ENCODE measurements around the gene ZNF273. TPM values are rescaled to one million over a fixed set of nuclear protein-coding genes. Genes with fewer than 3 reads are reported as not detected.

The ZNF273 gene
- total RNA-seq, 1 experiment from 2014 or later = 7.6 TPM

DNA sequence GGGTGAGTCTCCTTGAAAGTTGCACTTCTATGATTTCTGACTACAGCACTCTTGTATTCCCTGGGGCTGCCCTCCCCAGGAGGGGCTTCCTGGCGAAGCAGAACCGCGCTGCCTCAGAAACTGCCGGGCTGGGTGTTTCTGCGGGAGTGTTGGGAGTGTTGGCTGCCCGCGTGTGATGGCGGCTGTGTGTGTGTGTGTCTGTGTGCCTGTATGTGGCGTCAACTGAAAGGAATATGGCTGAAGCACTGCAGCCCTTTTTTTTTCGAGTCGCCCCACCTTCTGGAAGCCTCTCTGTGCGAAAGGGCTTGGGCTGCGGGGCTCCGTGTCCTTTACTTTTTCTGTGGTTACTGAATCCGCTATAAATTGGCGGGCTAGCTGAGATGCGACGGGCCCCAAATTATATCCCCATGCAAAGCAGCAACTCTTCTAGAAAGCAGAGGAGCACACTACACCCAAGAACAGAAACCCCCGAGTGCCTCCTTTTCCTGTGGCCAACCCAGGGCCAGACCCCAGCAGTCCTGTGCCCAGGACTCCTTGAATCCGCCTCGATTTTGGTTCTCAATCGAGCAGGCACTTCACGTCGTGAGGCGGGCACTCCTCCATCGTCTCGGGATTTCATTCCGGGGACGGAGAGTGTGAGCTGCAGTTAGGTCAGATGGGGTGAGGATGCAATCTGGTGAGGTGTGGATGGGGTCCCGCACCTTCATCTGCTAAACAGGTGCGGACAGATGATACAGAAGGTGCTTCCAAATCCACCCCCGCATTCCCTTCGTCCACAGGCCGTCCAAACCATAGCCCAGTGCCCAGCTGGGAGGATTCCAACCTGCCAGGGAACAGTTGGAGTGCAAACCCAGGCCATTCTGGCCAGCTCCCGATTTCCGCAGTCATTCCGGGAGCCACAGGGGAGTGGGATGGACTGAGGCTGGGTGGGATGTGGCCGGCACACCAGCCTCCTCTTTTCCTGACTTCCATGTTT, 22.5 kb upstream of the ZNF273 start:
- no peaks in the 10 kb centered on the region for H3K27me3 ChIP-seq (ENCODE audit: low read length)
- H3K4me3 ChIP-seq (ENCODE audit: low read length) = no peak overlapping the region
- no peaks in the 10 kb centered on the region for H3F3A ChIP-seq (ENCODE audit: low read length, unreplicated experiment)
- ATAC-seq = no peak
- H3K9ac ChIP-seq (ENCODE audit: low read length) = no peak overlapping the region
- H3K9me2 ChIP-seq (replicated peaks; ENCODE audit: low read length) = no peaks in the 10 kb centered on the region
- TF ChIP-seq EZH2 (IDR thresholded peaks at IDR 0.05; ENCODE audit: low read length, unreplicated experiment) (no peak), EZH2phosphoT487 (IDR thresholded peaks at IDR 0.05; ENCODE audit: borderline replicate concordance, low read length) (no peak)
- TF ChIP-seq, protein P1, sequence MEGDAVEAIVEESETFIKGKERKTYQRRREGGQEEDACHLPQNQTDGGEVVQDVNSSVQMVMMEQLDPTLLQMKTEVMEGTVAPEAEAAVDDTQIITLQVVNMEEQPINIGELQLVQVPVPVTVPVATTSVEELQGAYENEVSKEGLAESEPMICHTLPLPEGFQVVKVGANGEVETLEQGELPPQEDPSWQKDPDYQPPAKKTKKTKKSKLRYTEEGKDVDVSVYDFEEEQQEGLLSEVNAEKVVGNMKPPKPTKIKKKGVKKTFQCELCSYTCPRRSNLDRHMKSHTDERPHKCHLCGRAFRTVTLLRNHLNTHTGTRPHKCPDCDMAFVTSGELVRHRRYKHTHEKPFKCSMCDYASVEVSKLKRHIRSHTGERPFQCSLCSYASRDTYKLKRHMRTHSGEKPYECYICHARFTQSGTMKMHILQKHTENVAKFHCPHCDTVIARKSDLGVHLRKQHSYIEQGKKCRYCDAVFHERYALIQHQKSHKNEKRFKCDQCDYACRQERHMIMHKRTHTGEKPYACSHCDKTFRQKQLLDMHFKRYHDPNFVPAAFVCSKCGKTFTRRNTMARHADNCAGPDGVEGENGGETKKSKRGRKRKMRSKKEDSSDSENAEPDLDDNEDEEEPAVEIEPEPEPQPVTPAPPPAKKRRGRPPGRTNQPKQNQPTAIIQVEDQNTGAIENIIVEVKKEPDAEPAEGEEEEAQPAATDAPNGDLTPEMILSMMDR (conservative IDR thresholded peaks at IDR 0.05; ENCODE audit: low read depth, low read length) = no peak
- no peaks in the 10 kb centered on the region for H4K20me1 ChIP-seq (ENCODE audit: low read length)
- no peak overlapping the region for H3K4me2 ChIP-seq (ENCODE audit: low read length)
- H3K4me1 ChIP-seq (ENCODE audit: insufficient read depth, low read length) = no peaks in the 10 kb centered on the region
- no peak for DNase-seq
- H3K79me2 ChIP-seq (ENCODE audit: low read length) = no peaks in the 10 kb centered on the region
- H3K36me3 ChIP-seq (ENCODE audit: low read depth, low read length) = no peaks in the 10 kb centered on the region
- BruUV-seq (replicated peaks) = no TSS peak
- no peak overlapping the region for H3K27ac ChIP-seq (ENCODE audit: low read length)
- ChIA-PET CTCF (no interaction called here), POLR2A (ENCODE audit: unreplicated experiment) (no interaction called here)
- no peak overlapping the region for H2AFZ ChIP-seq (ENCODE audit: low read length)
- peaks cover 5% of the 10 kb centered on the region; the same call in 1 of the 2 replicates for H3K9me3 ChIP-seq (ENCODE audit: low read length)
- intact Hi-C loops (cut with micrococcal nuclease) = no loop called here

DNA sequence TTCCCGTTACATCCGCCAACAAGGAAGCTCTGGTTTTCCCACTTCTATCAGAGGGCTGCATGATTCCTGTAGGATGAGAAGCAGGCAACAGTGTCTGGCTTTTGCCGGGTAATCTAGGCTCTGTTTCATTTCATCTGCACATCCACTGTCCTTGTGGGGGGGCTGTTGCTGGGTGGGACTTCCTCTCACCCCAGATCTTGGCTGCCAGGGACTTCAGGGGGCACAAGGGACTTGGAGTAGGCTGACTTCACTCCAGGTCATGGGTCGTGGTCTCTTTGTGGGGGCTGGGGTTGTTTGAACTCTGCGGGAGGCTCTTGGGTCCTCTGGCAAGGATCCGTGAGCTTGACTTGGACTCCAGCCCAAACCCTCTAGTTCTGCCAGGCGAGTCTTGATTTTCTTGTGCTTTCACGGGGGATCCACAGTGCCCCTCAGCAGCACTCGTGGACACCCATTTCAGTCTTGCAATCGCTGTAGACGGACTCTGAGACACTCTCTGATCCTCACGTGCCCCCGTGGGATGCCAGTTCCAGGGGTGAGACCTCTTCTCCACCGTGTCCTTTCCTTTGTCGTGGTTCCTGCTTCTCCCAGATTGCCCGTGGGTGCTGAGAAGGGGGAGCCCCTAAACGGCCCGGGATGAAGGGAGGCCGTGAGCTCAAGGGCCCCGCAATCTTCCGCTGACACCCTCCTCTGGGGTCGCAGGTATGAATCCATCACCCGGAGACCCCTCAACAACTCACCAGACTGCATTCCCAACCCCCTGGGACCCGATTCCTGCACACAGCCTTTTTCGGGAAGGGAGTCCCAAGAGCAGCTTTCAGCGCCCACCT, 21.4 kb upstream of the ZNF273 start:
- intact Hi-C loops (cut with micrococcal nuclease) = no loop called here
- no peaks in the 10 kb centered on the region for H3K27me3 ChIP-seq (ENCODE audit: low read length)
- POLR2A ChIA-PET (ENCODE audit: unreplicated experiment) = no interaction called here

More for the DNA sequence above, 21.4 kb upstream of the ZNF273 start:
- no peak overlapping the region for H3K9ac ChIP-seq (ENCODE audit: low read length)
- CTCF ChIA-PET = no interaction called here
- no peaks in the 10 kb centered on the region for H3K79me2 ChIP-seq (ENCODE audit: low read length)
- no peak for DNase-seq
- H3F3A ChIP-seq (ENCODE audit: low read length, unreplicated experiment) = no peaks in the 10 kb centered on the region
- BruUV-seq (replicated peaks) = no TSS peak
- H4K20me1 ChIP-seq (ENCODE audit: low read length) = no peaks in the 10 kb centered on the region
- H3K4me3 ChIP-seq (ENCODE audit: low read length) = no peak overlapping the region
- no peaks in the 10 kb centered on the region for H3K9me2 ChIP-seq (replicated peaks; ENCODE audit: low read length)
- no peak for ATAC-seq
- no peaks in the 10 kb centered on the region for H3K36me3 ChIP-seq (ENCODE audit: low read depth, low read length)
- peaks cover 5% of the 10 kb centered on the region; the same call in 1 of the 2 replicates for H3K9me3 ChIP-seq (ENCODE audit: low read length)
- H2AFZ ChIP-seq (ENCODE audit: low read length) = no peak overlapping the region
- no peak overlapping the region for H3K4me2 ChIP-seq (ENCODE audit: low read length)
- H3K27ac ChIP-seq (ENCODE audit: low read length) = no peak overlapping the region
- H3K4me1 ChIP-seq (ENCODE audit: insufficient read depth, low read length) = no peaks in the 10 kb centered on the region
- TF ChIP-seq EZH2phosphoT487 (IDR thresholded peaks at IDR 0.05; ENCODE audit: borderline replicate concordance, low read length) (no peak), EZH2 (IDR thresholded peaks at IDR 0.05; ENCODE audit: low read length, unreplicated experiment) (no peak)
- TF ChIP-seq, protein P1 (conservative IDR thresholded peaks at IDR 0.05; ENCODE audit: low read depth, low read length) = no peak

Data from PC-3 (cell line).